ENCODE measurements around the gene STK10.

DNA sequence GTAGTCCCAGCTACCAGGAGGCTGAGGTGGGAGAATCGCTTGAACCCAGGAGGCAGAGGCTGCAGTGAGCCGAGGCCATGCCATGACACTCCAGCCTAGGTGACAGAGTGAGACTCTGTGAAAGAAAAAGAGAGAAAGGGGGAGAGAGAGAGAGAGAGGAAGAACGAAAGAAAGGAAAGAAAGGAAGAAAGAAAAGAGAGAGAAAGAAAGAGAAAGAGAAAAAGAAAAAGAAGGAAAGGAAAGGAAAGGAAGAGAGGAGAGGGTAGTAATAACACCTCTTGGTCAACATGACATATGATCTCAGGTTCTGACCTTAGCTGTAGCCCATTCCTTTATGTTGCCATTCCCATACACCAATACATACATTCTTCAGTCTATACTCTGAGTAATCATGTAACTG is 195.7 kb downstream of the STK10 start:
- TF ChIP-seq POLR2A (IDR thresholded peaks at IDR 0.05) = no peak
- TF ChIP-seq, protein P1, sequence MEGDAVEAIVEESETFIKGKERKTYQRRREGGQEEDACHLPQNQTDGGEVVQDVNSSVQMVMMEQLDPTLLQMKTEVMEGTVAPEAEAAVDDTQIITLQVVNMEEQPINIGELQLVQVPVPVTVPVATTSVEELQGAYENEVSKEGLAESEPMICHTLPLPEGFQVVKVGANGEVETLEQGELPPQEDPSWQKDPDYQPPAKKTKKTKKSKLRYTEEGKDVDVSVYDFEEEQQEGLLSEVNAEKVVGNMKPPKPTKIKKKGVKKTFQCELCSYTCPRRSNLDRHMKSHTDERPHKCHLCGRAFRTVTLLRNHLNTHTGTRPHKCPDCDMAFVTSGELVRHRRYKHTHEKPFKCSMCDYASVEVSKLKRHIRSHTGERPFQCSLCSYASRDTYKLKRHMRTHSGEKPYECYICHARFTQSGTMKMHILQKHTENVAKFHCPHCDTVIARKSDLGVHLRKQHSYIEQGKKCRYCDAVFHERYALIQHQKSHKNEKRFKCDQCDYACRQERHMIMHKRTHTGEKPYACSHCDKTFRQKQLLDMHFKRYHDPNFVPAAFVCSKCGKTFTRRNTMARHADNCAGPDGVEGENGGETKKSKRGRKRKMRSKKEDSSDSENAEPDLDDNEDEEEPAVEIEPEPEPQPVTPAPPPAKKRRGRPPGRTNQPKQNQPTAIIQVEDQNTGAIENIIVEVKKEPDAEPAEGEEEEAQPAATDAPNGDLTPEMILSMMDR (IDR thresholded peaks at IDR 0.05) = no peak
